HG02884 (cell line): ENCODE measurements around the gene KLK2.

ENCODE experiments used
- ATAC-seq: cut with Tn5 transposase; IDR thresholded peaks from one replicate; pipeline ENCODE4 v1.9.1; 2021; ENCODE audit warnings: mild to moderate bottlenecking, moderate library complexity; ENCODE audit not compliant: unreplicated experiment

KLK2 gene

DNA sequence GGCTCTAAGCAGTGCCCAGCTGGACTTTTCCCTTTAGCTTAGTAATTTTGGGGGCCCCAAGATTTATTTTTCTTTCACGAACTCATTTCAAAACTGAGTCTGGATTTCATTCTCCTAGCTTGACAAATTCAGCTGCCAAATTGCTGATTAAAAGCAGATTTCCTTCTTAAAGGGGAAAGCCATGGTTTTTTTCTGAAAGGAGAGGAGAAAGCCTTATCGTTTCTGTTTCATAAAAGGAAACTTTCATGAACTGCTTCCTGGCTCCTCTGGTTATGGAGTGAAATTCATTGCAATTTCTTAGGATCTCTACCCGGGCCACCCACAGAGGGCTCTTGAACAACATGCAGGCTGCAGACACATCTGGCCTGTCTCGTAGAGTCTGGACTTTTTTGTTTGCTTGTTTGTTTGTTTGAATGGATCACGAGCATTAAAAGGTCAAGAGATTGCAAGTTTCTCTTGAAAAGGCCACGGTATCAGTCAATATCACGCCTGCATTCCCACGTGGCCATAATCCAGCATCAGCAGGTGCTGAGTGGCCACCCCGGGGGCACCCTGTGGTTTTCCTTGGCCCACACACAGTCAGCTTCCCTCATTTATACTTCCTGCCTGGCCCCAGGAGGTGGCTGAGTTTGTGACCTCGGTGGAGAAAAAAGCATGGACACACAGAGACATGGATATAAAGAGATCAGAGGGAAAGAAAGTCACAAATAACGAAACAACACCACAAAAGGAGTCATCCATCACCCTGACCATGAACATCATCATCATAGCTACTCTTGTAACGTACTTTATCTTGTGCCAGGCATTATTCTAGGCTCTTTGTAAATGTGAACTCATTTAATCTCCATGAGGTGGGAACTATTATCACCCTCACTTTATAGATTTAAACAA is 48.4 kb downstream of the KLK2 start:
- ATAC-seq: no peak

DNA sequence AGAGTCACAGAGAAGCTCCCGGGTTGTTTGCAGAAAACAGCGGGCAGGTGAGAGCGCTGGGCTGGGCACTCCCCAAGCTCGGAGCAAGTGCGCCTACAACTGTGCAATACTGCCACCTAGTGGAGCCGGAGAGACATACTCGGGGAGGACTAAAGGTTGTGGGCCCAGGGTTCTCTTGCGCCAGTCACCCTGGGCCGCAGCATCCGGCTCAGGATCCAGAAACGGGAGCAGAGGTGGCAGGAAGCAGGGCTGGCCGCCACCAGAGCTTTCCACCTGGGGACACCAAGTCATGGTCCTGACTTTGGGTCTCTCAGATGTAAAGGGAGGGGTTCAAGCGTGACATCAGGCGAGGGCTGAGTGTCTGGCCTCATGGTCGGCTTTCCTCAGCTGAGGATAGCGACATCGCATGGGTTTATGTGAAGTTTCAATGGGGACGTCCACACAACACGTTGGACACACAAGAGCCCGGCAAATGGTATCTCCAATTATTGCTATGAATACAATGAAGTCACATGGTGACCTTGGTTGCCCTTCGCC is 49.1 kb downstream of the KLK2 start:
- no peak for ATAC-seq

DNA sequence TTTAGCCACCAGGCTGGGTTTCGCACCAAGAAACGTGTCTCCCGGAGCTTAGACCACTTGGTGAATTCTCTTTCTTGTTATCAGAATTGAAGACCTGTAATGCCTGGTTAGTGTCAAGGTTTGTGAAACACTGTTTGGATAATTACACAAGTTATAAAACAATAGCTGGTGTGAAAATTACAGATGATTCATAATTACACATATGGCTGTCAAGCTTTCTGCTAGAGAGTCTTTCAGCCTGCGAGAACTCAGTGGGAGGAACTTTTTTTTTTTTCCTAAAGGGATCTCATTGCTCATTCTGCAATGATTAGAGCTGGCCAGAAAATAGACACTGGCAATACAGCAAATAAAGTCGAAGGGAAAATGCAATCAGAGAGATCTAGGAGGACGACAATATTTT is 51.3 kb downstream of the KLK2 start:
- ATAC-seq: no peak

DNA sequence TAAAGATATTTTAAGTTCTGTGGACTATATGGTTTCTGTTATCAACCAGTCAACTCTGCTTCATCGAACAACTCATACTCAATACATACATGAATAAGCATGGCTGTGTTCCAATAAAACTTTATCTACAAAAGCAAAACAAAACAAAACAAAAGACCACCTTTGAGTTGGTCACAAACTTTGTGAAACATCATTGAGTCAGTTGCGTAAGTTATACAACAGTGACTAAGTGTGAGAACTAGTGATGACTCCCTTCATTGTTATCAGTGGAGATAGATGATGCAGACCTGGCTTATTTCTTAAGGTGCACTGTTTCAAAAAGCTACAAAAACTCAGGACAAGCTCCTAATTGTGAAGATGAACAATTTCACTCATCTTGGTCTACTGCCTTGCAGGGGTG is 52.5 kb downstream of the KLK2 start:
- no peak for ATAC-seq

DNA sequence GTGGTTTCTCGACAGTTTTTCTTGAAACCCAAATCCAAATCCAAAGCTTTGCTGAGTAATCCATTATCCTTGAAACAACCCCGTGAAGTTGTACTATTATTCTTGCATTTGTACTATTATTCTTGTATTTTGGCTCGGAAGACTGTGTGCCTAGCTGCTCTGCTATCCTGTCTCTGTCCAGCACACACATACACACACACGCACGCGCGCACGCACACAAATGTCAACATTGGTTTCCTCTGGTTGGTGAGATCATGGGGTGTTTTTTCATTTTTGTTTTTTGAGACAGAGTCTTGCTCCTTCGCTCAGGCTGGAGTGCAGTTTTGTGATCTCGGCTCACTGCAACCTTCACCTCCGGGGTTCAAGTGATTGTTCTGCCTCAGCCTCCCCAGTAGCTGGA is 52.9 kb downstream of the KLK2 start:
- no peak for ATAC-seq

DNA sequence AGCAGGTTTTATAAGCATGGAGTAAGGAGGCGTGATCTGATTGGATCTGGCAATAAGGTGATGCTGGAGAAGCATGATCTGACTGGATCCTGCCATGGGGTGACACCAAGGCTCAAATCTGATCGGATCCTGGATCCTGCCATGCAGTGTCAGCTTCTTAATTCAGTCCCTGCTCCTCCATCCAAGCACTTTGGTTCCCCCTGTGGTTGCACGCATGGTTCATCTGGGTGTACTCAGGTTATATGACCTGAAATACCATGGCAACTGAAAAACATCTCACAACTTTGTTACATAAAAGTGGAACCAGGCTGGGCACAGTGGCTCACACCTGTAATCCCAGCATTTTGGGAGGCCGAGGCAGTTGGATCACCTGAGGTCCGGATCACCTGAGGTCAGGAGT is 55.6 kb downstream of the KLK2 start:
- ATAC-seq: no peak
